Measurements from ENCODE around the gene MAML1. TPM values are rescaled to one million over a fixed set of nuclear protein-coding genes. Genes with fewer than 3 reads are reported as not detected.

MAML1 gene
- total and polyA plus RNA-seq, 4 donors, result 10.8 to 30.4 (median 22.9) TPM

DNA sequence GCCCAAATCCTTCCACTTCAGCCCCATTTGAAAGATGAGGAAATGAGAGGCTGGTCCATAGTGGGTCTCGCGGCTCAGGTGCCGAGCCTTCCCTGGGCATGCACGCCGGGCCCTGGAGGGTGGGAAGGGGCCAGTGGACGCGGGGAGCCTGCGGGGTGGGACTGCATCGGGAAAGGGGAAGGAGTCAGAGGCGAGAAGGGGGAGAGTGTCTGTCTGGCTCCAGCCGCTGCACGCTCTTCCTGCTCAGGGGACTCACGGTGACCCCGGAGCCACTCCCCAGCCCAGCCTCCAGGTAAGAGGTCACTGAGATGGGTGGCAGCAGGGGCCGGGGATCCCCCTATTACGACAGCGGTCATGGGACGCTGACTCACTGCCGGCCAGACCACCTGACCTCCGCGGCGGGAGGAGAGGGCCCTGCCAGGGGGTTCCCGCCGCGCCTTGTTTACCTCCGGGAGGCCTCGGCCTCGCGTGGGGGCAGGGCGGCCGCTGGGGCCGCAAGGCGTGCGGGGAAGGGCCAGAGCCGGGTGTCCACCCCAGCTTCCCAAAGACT lies 86.2 kb downstream of the MAML1 start:
- DNase-seq (ENCODE audit: low read depth in 4 of 6, low spot score in 6 of 6), result peak in 2 of 6 donors; percentile 87 to 91
- Histone ChIP-seq H3K4me1 (ENCODE audit: control insufficient read depth, insufficient read depth, low read length) (peaks cover 55% of the 10 kb centered on the region), H3K4me3 (ENCODE audit: low read depth, low read length) (peak overlapping the region; percentile 59), H3K27ac (ENCODE audit: low read depth, low read length) (peak overlapping the region; percentile 85), H3K9me3 (ENCODE audit: control insufficient read depth, insufficient read depth, low read length) (no peaks in the 10 kb centered on the region), H3K27me3 (ENCODE audit: control insufficient read depth, insufficient read depth, low read length) (peaks cover 7% of the 10 kb centered on the region), H3K36me3 (ENCODE audit: control insufficient read depth, insufficient read depth, low read length) (peaks cover 25% of the 10 kb centered on the region)
- WGBS (ENCODE audit: insufficient coverage), result 1% methylated on average over 25 of the region's 35 CpGs

DNA sequence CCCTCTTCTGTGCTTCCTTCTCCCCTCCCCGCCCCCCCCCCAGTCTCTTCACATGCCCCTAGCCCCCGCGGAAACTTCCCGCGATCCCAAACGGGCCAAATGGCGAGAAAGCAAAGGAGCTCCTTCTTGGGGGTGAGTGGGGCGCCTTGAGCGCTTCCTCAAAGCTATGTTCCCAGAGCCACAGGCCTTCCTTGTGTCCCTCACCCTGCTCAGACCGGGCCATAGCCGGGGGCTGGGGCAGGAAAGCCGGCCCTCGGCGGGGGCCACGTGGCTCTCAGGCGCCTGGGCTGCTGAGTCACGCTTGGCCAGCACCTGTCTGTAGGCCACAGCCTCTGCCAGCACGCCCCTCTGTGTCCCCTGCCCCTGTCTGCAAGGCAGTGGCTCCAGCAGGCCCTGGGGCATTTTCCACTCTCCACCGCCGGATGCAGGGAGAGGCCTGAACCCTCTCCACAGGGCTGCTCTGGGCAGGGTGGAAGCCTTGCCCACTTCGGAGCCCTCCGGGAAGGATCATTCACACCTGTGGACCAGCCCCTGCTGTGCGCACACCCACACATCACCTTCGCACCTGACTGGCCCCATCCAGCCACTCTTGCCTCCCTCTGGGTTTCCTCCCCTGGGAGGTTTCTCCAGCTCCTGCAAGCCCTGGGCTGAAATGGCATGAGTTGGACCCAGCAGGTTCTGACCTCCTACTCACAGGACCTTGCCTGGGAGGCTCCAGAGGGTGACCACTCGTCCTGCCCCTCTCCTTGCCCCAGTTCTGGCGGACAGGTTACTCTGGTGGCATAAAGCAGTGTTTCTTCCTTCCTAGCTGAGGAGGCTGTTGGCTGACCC lies 86.9 kb downstream of the MAML1 start:
- DNase-seq (ENCODE audit: low read depth in 4 of 6, low spot score in 6 of 6), result peak in 2 of 6 donors; percentile 15 to 53
- Histone ChIP-seq H3K9me3 (ENCODE audit: control insufficient read depth, insufficient read depth, low read length) (no peaks in the 10 kb centered on the region), H3K4me1 (ENCODE audit: control insufficient read depth, insufficient read depth, low read length) (peaks cover 59% of the 10 kb centered on the region), H3K27me3 (ENCODE audit: control insufficient read depth, insufficient read depth, low read length) (peaks cover 7% of the 10 kb centered on the region), H3K36me3 (ENCODE audit: control insufficient read depth, insufficient read depth, low read length) (peaks cover 32% of the 10 kb centered on the region), H3K27ac (ENCODE audit: low read depth, low read length) (peak overlapping the region; percentile 85), H3K4me3 (ENCODE audit: low read depth, low read length) (peak overlapping the region; percentile 59)
- WGBS (ENCODE audit: insufficient coverage), result 32% methylated on average over 25 of the region's 26 CpGs

- H3K27me3 ChIP-seq (ENCODE audit: control insufficient read depth, insufficient read depth, low read length), result peaks cover 7% of the 10 kb centered on the region
- WGBS (ENCODE audit: insufficient coverage), result 45% methylated on average over 12 of the region's 12 CpGs
- H3K4me3 ChIP-seq (ENCODE audit: low read depth, low read length), result peak overlapping the region; percentile 84
- DNase-seq (ENCODE audit: low read depth in 4 of 6, low spot score in 6 of 6), result no peak
- no peaks in the 10 kb centered on the region for H3K9me3 ChIP-seq (ENCODE audit: control insufficient read depth, insufficient read depth, low read length)
- peaks cover 59% of the 10 kb centered on the region for H3K4me1 ChIP-seq (ENCODE audit: control insufficient read depth, insufficient read depth, low read length)
- peaks cover 38% of the 10 kb centered on the region for H3K36me3 ChIP-seq (ENCODE audit: control insufficient read depth, insufficient read depth, low read length)
- H3K27ac ChIP-seq (ENCODE audit: low read depth, low read length), result peak overlapping the region; percentile 85
Measured at GRCh38 chr5:179820127-179820482, 87.5 kb downstream of the MAML1 start.

GRCh38 chr5:179820483-179821297 lies 88.1 kb downstream of the MAML1 start, which contains the start of gene SQSTM1:
Gene SQSTM1, plus strand, starts transcription at chr5:179820905. Its CDS starts 32 bp downstream, at chr5:179820937.
- DNase-seq (ENCODE audit: low read depth in 4 of 6, low spot score in 6 of 6), result peak in 4 of 6 donors; percentile 72 to 96 (median 86)
- peaks cover 43% of the 10 kb centered on the region for H3K36me3 ChIP-seq (ENCODE audit: control insufficient read depth, insufficient read depth, low read length)
- WGBS (ENCODE audit: insufficient coverage), result under 1% methylated on average over 81 of the region's 81 CpGs
- peak within 1 kb of the TSS; percentile 85 for H3K27ac ChIP-seq (ENCODE audit: low read depth, low read length)
- no peaks in the 10 kb centered on the region for H3K9me3 ChIP-seq (ENCODE audit: control insufficient read depth, insufficient read depth, low read length)
- H3K27me3 ChIP-seq (ENCODE audit: control insufficient read depth, insufficient read depth, low read length), result peaks cover 5% of the 10 kb centered on the region
- H3K4me3 ChIP-seq (ENCODE audit: low read depth, low read length), result peak within 1 kb of the TSS; percentile 84
- peaks cover 59% of the 10 kb centered on the region for H3K4me1 ChIP-seq (ENCODE audit: control insufficient read depth, insufficient read depth, low read length)

DNA sequence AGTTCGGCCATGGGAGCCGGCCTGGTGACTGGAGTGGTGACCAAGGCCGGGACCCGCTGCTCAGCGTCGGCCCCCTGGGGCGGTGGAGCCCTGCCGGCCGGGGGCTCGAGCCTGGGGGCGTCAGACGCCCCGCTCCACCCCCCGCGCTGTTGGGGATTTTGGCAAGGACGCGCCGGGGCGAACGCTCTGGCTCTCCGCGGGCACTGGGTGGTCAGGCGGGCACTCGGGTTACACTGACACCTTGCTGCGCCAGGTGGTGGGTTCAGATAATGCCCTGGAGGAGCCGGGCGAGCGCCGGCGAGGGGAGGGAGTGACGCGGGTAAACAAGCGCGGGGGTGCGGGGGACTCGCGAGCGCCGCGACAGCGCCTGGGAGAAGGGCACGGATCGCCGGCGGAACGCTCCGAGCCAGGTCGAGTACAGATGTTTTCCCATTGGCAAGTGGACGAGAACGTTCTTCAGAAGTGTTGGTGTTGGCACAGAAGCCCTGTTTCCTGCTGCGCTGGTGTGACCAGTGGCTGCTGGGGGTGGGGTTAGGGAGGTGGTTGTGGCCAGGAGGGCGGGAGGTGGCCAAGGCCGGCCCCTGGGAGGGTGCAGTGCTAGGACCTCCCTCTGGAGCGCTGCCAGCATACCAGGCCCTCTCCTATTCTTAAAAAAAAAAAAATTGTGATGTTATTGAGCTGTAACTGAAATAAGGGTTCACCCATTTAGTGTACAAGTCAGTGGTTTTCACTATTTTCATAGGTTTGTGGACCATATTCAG lies 88.9 kb downstream of the MAML1 start:
- 0% methylated on average over 51 of the region's 54 CpGs for WGBS (ENCODE audit: insufficient coverage)
- Histone ChIP-seq H3K4me1 (ENCODE audit: control insufficient read depth, insufficient read depth, low read length) (peaks cover 56% of the 10 kb centered on the region), H3K27ac (ENCODE audit: low read depth, low read length) (peak overlapping the region; percentile 84), H3K4me3 (ENCODE audit: low read depth, low read length) (peak overlapping the region; percentile 84), H3K36me3 (ENCODE audit: control insufficient read depth, insufficient read depth, low read length) (peaks cover 44% of the 10 kb centered on the region), H3K9me3 (ENCODE audit: control insufficient read depth, insufficient read depth, low read length) (no peaks in the 10 kb centered on the region), H3K27me3 (ENCODE audit: control insufficient read depth, insufficient read depth, low read length) (no peaks in the 10 kb centered on the region)
- DNase-seq (ENCODE audit: low read depth in 4 of 6, low spot score in 6 of 6), result peak; percentile 52 to 94 (median 73)

- peak overlapping the region; percentile 84 for H3K27ac ChIP-seq (ENCODE audit: low read depth, low read length)
- 80% methylated on average over 2 of the region's 3 CpGs for WGBS (ENCODE audit: insufficient coverage)
- H3K27me3 ChIP-seq (ENCODE audit: control insufficient read depth, insufficient read depth, low read length), result no peaks in the 10 kb centered on the region
- H3K4me3 ChIP-seq (ENCODE audit: low read depth, low read length), result peak overlapping the region; percentile 84
- peaks cover 54% of the 10 kb centered on the region for H3K4me1 ChIP-seq (ENCODE audit: control insufficient read depth, insufficient read depth, low read length)
- DNase-seq (ENCODE audit: low read depth in 4 of 6, low spot score in 6 of 6), result no peak
- peaks cover 49% of the 10 kb centered on the region for H3K36me3 ChIP-seq (ENCODE audit: control insufficient read depth, insufficient read depth, low read length)
- H3K9me3 ChIP-seq (ENCODE audit: control insufficient read depth, insufficient read depth, low read length), result no peaks in the 10 kb centered on the region
Measured at GRCh38 chr5:179822059-179822432, 89.4 kb downstream of the MAML1 start.

DNA sequence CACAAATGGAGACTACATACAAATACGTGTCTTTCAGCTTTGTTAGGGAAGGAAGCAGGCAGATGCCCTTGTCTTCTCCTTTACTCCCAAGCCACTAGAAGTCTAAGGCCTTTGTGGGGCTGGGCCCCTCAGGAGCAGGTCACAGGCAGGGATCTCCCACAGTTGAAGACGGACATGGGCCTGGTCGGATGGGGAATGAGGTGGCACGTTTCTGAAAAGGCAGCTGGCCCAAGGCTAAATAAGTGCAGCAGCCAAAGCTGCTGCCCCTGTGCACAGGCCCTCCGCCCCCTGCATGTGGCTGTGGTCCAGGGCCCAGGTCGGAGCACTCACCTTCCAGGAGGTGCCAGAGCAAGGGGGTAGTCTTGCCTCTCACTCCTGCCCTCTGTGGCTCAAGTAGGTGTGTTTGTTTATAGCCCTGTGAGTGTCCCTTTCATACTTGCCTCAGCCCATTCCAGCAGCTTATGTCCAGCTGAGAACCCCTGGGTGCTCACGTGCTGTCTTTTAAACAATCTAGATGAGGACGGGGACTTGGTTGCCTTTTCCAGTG lies 89.9 kb downstream of the MAML1 start:
- H3K9me3 ChIP-seq (ENCODE audit: control insufficient read depth, insufficient read depth, low read length), result no peaks in the 10 kb centered on the region
- no peak overlapping the region for H3K27ac ChIP-seq (ENCODE audit: low read depth, low read length)
- no peaks in the 10 kb centered on the region for H3K27me3 ChIP-seq (ENCODE audit: control insufficient read depth, insufficient read depth, low read length)
- H3K4me3 ChIP-seq (ENCODE audit: low read depth, low read length), result no peak overlapping the region
- DNase-seq (ENCODE audit: low read depth in 4 of 6, low spot score in 6 of 6), result no peak
- H3K4me1 ChIP-seq (ENCODE audit: control insufficient read depth, insufficient read depth, low read length), result peaks cover 49% of the 10 kb centered on the region
- peaks cover 54% of the 10 kb centered on the region for H3K36me3 ChIP-seq (ENCODE audit: control insufficient read depth, insufficient read depth, low read length)
- 76% methylated on average over 7 of the region's 8 CpGs for WGBS (ENCODE audit: insufficient coverage)

DNA sequence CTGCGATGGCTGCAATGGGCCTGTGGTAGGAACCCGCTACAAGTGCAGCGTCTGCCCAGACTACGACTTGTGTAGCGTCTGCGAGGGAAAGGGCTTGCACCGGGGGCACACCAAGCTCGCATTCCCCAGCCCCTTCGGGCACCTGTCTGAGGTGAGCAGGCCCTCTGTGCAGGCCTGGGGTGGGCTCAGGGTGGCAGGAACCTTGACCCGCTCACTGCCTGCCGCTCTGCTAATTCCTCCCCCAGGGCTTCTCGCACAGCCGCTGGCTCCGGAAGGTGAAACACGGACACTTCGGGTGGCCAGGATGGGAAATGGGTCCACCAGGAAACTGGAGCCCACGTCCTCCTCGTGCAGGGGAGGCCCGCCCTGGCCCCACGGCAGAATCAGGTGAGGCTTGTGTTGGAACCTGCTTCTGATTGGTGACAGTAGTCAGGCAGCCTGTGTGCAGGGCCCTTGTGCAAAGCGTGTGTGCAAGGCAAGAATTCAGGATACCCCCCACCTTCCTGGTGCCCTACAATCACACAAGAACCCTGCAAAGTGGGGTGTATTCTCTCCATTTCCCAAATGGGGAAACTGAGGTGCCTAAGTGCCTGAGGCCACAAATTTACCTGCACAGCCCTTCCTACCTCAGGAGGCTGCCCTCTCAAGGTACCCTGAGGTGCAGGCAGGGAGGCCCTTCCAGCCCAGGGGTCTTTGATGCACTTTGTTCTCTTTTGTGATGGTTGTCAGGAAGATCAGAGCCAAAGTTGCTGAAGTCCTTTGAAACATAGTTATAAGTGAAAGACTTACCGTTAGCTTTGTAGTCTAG lies 91.5 kb downstream of the MAML1 start:
- no peak for DNase-seq (ENCODE audit: low read depth in 4 of 6, low spot score in 6 of 6)
- Histone ChIP-seq H3K27ac (ENCODE audit: low read depth, low read length) (no peak overlapping the region), H3K36me3 (ENCODE audit: control insufficient read depth, insufficient read depth, low read length) (peaks cover 65% of the 10 kb centered on the region), H3K4me1 (ENCODE audit: control insufficient read depth, insufficient read depth, low read length) (peaks cover 37% of the 10 kb centered on the region), H3K9me3 (ENCODE audit: control insufficient read depth, insufficient read depth, low read length) (no peaks in the 10 kb centered on the region), H3K4me3 (ENCODE audit: low read depth, low read length) (no peak overlapping the region), H3K27me3 (ENCODE audit: control insufficient read depth, insufficient read depth, low read length) (no peaks in the 10 kb centered on the region)
- WGBS (ENCODE audit: insufficient coverage), result 97% methylated on average over 19 of the region's 22 CpGs

Measured in spinal cord (tissue), 10 donors.